Neural progenitor cell (in vitro differentiated cells): Measurements from ENCODE around the gene HAUS8. TPM values are rescaled to one million over a fixed set of nuclear protein-coding genes. Genes with fewer than 3 reads are reported as not detected.
"Not testable (repeated sequence)": the region's sequence is repeated elsewhere in the genome, so short reads cannot be mapped to it uniquely, and the experiment has no call there.

Experiments
- DNase-seq: peaks from one replicate; pipeline ENCODE4 v3.0.0-alpha.2; 2016; ENCODE audit warnings: low spot score
- H2AFZ ChIP-seq: fragments of 200-600 bp; sonication (generic); replicated peaks from 2 replicates; pipeline ENCODE4 v1.6.1; 2016; ENCODE audit warnings: antibody characterized with exemption
- H3F3A ChIP-seq: fragments of 200-600 bp; sonication (generic); 2 replicates; pipeline ENCODE4 v1.6.1; 2016; ENCODE audit warnings: antibody characterized with exemption, low read depth
- H3K27ac ChIP-seq: fragments of 200-600 bp; sonication (generic); 2 replicates; pipeline ENCODE4 v1.5.1; 2016; ENCODE audit warnings: mild to moderate bottlenecking
- H3K27me3 ChIP-seq: fragments of 200-600 bp; sonication (generic); 2 replicates; pipeline ENCODE4 v1.6.1; 2016; ENCODE audit warnings: mild to moderate bottlenecking, moderate library complexity
- H3K36me3 ChIP-seq: fragments of 200-600 bp; sonication (generic); 2 replicates; pipeline ENCODE4 v1.5.1; 2016
- H3K4me1 ChIP-seq: fragments of 200-600 bp; sonication (generic); 2 replicates; pipeline ENCODE4 v1.6.1; 2016; ENCODE audit warnings: mixed run types
- H3K4me2 ChIP-seq: fragments of 200-600 bp; sonication (generic); 2 replicates; pipeline ENCODE4 v1.6.1; 2016
- H3K4me3 ChIP-seq: fragments of 200-600 bp; sonication (generic); 2 replicates; pipeline ENCODE4 v1.5.1; 2016
- H3K79me2 ChIP-seq: fragments of 200-600 bp; sonication (generic); 2 replicates; pipeline ENCODE4 v1.6.1; 2016; ENCODE audit warnings: low read depth
- H3K9ac ChIP-seq: fragments of 200-600 bp; sonication (generic); 2 replicates; pipeline ENCODE4 v1.6.1; 2016
- H3K9me3 ChIP-seq: fragments of 200-600 bp; sonication (generic); 2 replicates; pipeline ENCODE4 v1.5.1; 2016; ENCODE audit warnings: low read depth
- H4K20me1 ChIP-seq: fragments of 200-600 bp; sonication (generic); 2 replicates; pipeline ENCODE4 v1.6.1; 2016; ENCODE audit warnings: low read depth
- H3K27ac Mint-ChIP-seq: 3 replicates; pipeline ENCODE4 v1.8.0; 2021; ENCODE audit warnings: mixed read lengths
- H3K27me3 Mint-ChIP-seq: 2 replicates; pipeline ENCODE4 v1.8.0; 2022; ENCODE audit warnings: low read depth, mild to moderate bottlenecking, inconsistent platforms, moderate library complexity, mixed read lengths; ENCODE audit not compliant: insufficient read depth
- H3K36me3 Mint-ChIP-seq: 3 replicates; pipeline ENCODE4 v1.8.0; 2021; ENCODE audit warnings: mixed read lengths
- H3K4me1 Mint-ChIP-seq: 3 replicates; pipeline ENCODE4 v1.8.0; 2021; ENCODE audit warnings: mixed read lengths
- H3K4me3 Mint-ChIP-seq: 3 replicates; pipeline ENCODE4 v1.8.0; 2021; ENCODE audit warnings: mild to moderate bottlenecking, moderate library complexity, mixed read lengths
- H3K9me3 Mint-ChIP-seq: 3 replicates; pipeline ENCODE4 v1.8.0; 2020; ENCODE audit warnings: mixed read lengths
- CTCF ChIP-seq: fragments of 200-600 bp; sonication (generic); IDR thresholded peaks from 2 replicates; pipeline ENCODE4 v1.5.1; 2017; ENCODE audit warnings: antibody characterized with exemption, mild to moderate bottlenecking
- EZH2 ChIP-seq: fragments of 200-600 bp; sonication (generic); IDR thresholded peaks from 2 replicates; pipeline ENCODE4 v1.6.1; 2017; ENCODE audit warnings: antibody characterized with exemption, mild to moderate bottlenecking, moderate library complexity
- EZH2phosphoT487 ChIP-seq: fragments of 200-600 bp; sonication (generic); IDR thresholded peaks from 2 replicates; pipeline ENCODE4 v1.6.1; 2017; ENCODE audit warnings: antibody characterized with exemption
- total RNA-seq: library from RNA; depleted of rRNA; stranded (reverse); fragments of >200 nt; gene quantifications from 2 replicates; pipeline ENCODE4 v1.2.3, GENCODE V29; 2015; ENCODE audit warnings: low replicate concordance

The HAUS8 gene
- total RNA-seq, 1 donor from 2014 or later, result 15.6 TPM

GRCh38 chr19:17021328-17021727 is 53.9 kb downstream of the HAUS8 start:
- Histone ChIP-seq H2AFZ (no peak overlapping the region), H3F3A (peaks cover 11% of the 10 kb centered on the region), H3K79me2 (peaks cover 34% of the 10 kb centered on the region), H3K9ac (no peak overlapping the region), H3K4me3 (no peak overlapping the region), H3K4me1 (peaks cover 10% of the 10 kb centered on the region), H3K27ac (no peak overlapping the region), H4K20me1 (no peaks in the 10 kb centered on the region), H3K4me2 (no peak overlapping the region), H3K27me3 (peaks cover 5% of the 10 kb centered on the region), H3K36me3 (peaks cover 4% of the 10 kb centered on the region), H3K9me3 (peaks cover 9% of the 10 kb centered on the region)
- H3K27ac Mint-ChIP-seq, result no peak overlapping the region
- H3K4me1 Mint-ChIP-seq, result peaks cover 8% of the 10 kb centered on the region
- DNase-seq, result no peak
- TF ChIP-seq CTCF (no peak), EZH2 (no peak), EZH2phosphoT487 (no peak)
- H3K9me3 Mint-ChIP-seq, result peaks cover 26% of the 10 kb centered on the region
- no peak overlapping the region for H3K4me3 Mint-ChIP-seq
- peaks cover 17% of the 10 kb centered on the region for H3K27me3 Mint-ChIP-seq
- peaks cover 19% of the 10 kb centered on the region for H3K36me3 Mint-ChIP-seq

GRCh38 chr19:17020823-17021222 is 54.4 kb downstream of the HAUS8 start:
- Mint-ChIP-seq H3K4me1 (peaks cover 5% of the 10 kb centered on the region), H3K27me3 (peaks cover 14% of the 10 kb centered on the region), H3K27ac (peak overlapping the region; percentile 72), H3K36me3 (peaks cover 19% of the 10 kb centered on the region), H3K9me3 (peaks cover 26% of the 10 kb centered on the region), H3K4me3 (no peak overlapping the region)
- peaks cover 6% of the 10 kb centered on the region for H3F3A ChIP-seq
- H3K4me1 ChIP-seq, result peaks cover 7% of the 10 kb centered on the region
- peaks cover 4% of the 10 kb centered on the region for H3K36me3 ChIP-seq
- no peaks in the 10 kb centered on the region for H4K20me1 ChIP-seq
- no peak overlapping the region for H2AFZ ChIP-seq
- H3K4me2 ChIP-seq, result no peak overlapping the region
- no peak overlapping the region for H3K27ac ChIP-seq
- H3K79me2 ChIP-seq, result peaks cover 29% of the 10 kb centered on the region
- TF ChIP-seq EZH2phosphoT487 (no peak), CTCF (no peak), EZH2 (no peak)
- H3K27me3 ChIP-seq, result peaks cover 5% of the 10 kb centered on the region
- H3K9me3 ChIP-seq, result peaks cover 9% of the 10 kb centered on the region
- no peak overlapping the region for H3K4me3 ChIP-seq
- H3K9ac ChIP-seq, result no peak overlapping the region
- DNase-seq, result no peak

- H3K9me3 ChIP-seq, result peaks cover 9% of the 10 kb centered on the region
- no peak overlapping the region for H3K27ac ChIP-seq
- H3K36me3 Mint-ChIP-seq, result peaks cover 19% of the 10 kb centered on the region
- no peak for DNase-seq
- peaks cover 4% of the 10 kb centered on the region for H3K36me3 ChIP-seq
- H3K9me3 Mint-ChIP-seq, result peaks cover 26% of the 10 kb centered on the region
- H3K4me3 ChIP-seq, result no peak overlapping the region
- H3K79me2 ChIP-seq, result peaks cover 25% of the 10 kb centered on the region
- H3K27me3 ChIP-seq, result peaks cover 5% of the 10 kb centered on the region
- H3K4me1 ChIP-seq, result peaks cover 3% of the 10 kb centered on the region
- TF ChIP-seq EZH2phosphoT487, result no peak
- no peak for TF ChIP-seq CTCF
- no peak for TF ChIP-seq EZH2
- peaks cover 2% of the 10 kb centered on the region for H3F3A ChIP-seq
- H2AFZ ChIP-seq, result no peak overlapping the region
- H3K27ac Mint-ChIP-seq, result no peak overlapping the region
- no peak overlapping the region for H3K4me2 ChIP-seq
- H3K4me3 Mint-ChIP-seq, result no peak overlapping the region
- no peaks in the 10 kb centered on the region for H4K20me1 ChIP-seq
- H3K9ac ChIP-seq, result no peak overlapping the region
- peaks cover under 1% of the 10 kb centered on the region for H3K4me1 Mint-ChIP-seq
- peaks cover 14% of the 10 kb centered on the region for H3K27me3 Mint-ChIP-seq
Measured at GRCh38 chr19:17020385-17020784, 54.9 kb downstream of the HAUS8 start.

- not testable (repeated sequence) for H3K4me1 Mint-ChIP-seq, H3K27me3 ChIP-seq, H3K36me3 Mint-ChIP-seq, H3K27me3 Mint-ChIP-seq, H3F3A ChIP-seq, H3K27ac ChIP-seq, H3K79me2 ChIP-seq, DNase-seq, H3K4me3 ChIP-seq, H3K36me3 ChIP-seq, H3K9me3 Mint-ChIP-seq, H3K9ac ChIP-seq, H3K9me3 ChIP-seq, H3K4me2 ChIP-seq, H2AFZ ChIP-seq, H4K20me1 ChIP-seq, H3K4me3 Mint-ChIP-seq, H3K4me1 ChIP-seq
- peak overlapping the region; percentile 81 for H3K27ac Mint-ChIP-seq
Measured at GRCh38 chr19:17014212-17014861, 60.9 kb downstream of the HAUS8 start.
